COR-L47 (cell line): ENCODE measurements around the gene ARHGAP8.
"Not testable (repeated sequence)": the region's sequence is repeated elsewhere in the genome, so short reads cannot be mapped to it uniquely, and the experiment has no call there.

Experiments used
- DNase-seq: peaks from one replicate; lab custom pipeline; 2025; lab: John Stamatoyannopoulos, UW

The ARHGAP8 gene

DNA sequence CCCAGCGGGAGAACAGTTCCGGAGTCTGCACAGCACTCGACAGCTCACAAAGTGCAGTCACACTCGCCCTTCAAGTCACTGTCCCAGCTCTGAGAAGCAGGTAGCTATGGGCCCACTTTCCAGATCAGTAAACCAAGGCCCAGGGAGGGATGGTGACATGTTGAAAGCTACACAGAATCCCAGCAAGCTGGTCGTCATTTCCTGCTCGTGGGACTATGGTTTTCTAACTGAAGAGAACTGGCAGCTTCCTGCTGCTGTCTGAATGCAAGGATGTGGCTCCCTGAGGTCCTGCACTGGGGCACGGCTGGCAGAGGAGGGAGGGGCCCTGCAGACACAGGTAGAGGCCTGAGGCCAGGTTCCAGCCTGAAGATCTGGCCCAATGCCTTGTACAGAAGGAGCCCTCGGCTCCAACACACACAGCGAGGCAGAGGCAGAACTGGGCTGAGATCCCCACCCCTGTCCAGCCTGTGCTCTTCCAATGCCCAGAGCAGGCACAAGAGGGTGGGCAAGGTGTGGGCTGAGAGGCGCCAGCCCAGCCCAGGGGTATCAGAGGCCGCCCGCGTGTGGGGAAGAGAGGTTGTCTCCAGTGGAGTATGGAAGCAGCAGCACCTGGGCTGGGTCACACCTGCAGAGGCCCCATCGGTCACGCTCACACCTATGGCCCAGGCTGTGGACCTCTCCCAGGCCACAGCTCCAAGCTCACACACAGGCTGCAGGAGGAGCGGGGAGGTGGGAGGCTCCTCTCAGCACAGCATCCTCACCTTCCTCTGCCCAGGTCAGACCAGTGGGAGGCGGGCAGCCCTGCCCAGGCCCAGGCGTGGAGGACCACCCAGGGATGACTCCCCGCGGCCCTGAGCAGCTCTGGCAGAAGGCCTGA lies 138.3 kb downstream of the ARHGAP8 start:
- no peak for DNase-seq

DNA sequence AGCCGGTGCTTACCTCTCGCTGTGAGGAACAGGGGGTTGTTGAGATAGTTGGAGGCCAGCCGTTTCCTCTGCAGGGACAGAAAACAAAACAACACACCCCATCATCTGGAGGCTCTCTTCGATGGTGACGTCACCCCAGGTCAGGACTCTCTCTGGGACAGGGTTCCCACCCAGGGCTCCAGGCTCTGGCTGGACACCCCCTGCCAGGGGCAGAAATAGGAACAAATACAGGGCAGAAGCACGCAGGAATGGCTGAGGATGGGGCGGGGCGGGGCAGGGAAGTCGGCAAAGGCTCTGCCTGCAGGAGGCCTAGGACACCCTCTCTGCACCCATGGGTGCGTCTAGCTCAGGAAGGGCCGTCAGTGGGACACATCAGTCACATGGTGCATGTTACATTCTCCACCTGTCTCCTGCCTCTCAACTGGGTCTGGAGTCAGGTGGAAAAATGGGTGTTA lies 138.9 kb downstream of the ARHGAP8 start:
- DNase-seq, result no peak

DNA sequence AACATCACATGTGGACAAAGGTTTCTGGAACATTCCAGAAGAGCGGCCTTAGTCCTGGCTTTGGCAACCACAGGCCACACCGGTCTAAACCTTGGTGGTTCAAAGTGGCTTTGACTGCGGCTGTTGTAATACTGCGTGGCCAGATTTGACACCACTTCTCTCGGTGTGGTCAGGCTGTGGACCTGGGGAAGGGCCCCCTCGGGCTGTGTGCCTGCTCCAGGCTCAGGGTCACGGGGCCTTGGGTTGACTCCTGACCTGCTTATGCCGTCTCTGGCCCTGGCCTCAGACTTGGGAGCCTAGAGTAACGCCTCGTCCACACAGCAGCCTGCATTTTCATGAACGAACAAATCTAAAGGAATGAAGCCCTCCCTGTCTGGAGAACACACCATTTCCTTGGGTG lies 139.4 kb downstream of the ARHGAP8 start:
- no peak for DNase-seq

DNA sequence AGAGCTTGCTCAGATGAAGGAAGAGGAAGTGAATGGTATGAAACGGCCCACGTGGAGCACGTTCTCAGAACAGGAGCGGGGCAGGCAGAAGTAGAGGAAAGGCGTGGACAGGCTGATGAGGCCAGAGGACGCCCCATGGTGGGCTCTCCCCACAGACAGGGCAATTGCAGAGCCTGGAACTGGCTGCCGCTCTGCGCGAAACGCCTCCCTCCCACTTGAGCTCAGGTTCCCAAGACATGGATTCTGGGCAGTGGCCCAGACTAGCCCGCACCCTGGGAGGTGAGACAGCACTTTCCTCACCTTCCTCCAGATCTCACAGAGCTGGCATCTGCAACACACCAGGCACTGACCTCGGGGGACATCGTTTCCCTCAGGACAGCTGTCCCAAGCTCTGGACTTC lies 139.9 kb downstream of the ARHGAP8 start:
- no peak for DNase-seq

DNA sequence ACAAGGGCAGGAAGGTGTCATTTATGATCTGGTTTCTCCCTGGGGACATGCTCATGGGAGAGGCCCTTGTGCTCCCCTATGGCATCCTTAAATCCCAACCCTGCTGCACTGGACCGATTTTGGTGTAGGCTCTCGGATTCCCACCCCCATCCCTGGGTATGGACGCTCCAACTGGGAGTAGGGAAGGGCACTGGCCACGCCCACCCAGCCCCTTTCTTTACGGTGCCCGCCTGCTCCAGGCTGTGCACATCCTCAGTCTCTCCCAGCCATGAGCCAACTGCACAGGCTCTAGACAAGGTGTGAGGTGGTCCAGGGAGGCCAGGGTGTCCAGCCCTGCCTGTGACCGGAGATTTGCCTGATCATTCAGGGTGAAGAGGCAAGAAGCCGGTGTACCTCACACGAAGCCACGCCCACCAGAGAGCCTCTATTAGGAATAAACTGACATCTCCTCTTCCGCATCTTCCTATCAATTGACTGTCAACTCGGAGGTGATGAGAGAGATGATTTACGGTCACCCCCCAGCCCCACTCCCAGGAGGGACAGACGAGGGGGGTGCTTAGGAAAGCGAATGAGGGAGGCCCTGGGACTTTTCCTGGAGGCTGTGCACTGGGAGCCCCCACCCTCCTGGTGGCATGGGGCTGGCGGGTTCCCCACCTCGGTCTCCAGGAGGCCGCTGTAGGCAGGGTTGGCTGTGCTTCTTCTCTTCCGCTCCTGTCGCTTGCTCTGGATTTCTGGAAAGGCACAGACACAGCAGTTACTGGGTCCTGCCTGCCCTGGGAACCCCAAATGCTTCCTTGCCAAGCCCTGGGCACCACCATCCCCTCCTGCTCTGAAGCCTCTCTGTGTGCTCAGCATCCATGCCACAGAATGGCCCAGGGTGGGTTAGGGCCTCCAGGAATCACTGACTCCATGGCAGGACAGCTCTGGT lies 140.7 kb downstream of the ARHGAP8 start:
- no peak for DNase-seq

DNA sequence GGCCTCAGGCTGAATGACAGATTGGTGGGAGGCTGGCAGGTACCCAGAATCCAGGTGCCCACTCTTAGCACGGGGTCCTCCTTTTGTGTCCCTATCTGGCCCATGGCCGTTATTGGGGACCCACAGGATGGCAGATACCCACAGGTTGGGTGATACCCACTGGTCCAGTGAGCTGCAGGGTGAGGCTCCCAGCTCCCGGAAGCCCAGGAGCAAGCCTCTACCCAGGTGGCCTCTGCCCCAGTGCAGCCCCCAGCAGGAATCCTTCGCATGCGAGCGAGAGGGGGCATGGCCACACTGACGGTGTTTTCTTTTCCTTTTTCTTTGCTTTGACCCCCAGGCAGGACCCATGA lies 141.3 kb downstream of the ARHGAP8 start:
- no peak for DNase-seq

DNA sequence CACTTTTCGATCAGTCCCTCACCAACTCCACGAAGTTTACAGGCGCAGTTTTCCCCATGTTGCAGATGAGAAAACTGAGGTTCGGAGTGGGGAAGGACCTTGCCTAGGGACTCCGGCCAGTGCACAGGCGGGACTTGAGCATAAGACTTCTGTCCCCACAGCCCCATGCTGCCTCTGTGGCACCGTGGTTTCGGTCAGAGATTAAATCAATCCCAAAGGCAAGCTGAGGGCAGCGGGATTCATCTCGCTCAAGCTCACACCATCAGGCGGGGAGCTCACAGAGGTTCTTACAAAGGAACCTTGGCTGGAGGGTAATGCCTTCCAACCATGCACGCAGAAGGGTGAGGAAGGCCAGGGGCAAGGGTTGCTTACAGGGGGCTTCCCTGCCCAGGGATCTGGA lies 141.9 kb downstream of the ARHGAP8 start:
- DNase-seq, result no peak

DNA sequence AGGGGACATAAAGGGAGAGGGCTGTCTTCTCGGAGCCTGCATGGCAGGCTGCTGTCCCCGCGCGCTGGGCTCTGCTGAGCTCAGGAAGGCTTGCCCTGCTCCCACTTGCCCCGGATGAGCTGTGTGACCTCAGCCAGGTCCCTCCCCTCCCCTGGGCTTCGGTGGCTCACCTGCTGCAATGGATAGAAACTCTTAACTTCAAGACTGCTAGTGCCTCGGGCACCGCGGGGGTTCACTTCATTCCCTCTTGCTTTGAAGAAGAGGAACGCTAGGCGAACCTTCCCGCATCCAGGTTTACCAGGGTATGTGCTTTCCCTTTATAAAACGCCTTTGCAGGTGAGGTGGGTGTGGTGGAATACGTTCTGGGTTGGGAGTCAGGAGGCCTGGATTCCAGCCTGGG lies 142.4 kb downstream of the ARHGAP8 start:
- no peak for DNase-seq

DNA sequence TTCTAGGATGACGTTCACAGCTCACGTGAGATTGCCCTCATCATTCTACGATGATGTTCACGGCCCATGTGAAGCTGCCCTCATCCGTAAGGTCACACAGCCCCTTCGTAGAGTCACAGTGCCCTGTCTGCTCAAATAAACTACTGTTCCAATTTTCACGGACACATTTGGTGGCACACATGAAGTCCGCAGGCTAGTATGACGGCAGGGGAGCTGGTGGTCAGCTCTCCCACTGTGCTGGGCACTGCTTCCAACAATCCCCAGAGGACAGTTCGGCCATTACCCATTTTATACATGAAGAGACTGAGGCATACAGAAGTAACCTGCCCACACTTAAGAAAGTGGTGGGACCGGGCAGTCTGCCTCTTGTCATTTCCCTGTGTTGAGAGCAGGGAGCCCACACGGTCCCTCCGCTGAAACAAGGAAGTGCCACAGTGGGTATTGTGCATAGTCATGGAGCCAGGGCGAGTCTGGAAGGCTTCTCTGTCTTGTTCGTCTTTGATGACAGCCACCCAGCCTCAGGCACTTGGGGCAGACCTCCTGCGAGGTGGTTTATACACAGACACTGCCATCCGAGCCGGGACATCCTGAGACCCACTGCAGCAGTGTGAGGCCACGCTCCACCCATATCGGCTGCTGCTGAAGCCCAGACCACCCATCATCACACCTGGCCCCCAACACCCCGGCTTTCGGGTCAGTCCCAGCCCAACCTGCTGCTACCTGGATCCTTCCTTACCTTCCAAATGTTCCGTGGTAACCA lies 143.1 kb downstream of the ARHGAP8 start:
- no peak for DNase-seq

DNA sequence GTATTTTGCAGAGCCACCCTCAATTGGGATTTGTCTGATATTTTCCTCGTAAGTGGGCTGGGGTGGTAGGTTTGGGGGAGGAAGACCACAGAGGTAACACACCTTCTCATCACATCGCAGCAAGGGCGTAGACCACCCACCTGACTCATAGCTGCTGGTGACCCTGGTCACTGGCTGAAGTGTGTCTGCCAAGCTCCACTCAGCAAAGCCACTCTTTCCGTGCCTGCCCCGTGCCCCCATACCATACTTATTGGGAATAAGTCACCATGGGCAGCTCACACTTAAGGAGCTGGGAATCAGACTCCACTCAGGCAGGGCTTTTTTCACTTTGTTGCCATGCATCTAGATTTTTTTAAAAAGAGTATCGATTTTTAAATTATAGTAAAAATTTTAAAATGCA lies 145.9 kb downstream of the ARHGAP8 start:
- DNase-seq, result no peak

DNA sequence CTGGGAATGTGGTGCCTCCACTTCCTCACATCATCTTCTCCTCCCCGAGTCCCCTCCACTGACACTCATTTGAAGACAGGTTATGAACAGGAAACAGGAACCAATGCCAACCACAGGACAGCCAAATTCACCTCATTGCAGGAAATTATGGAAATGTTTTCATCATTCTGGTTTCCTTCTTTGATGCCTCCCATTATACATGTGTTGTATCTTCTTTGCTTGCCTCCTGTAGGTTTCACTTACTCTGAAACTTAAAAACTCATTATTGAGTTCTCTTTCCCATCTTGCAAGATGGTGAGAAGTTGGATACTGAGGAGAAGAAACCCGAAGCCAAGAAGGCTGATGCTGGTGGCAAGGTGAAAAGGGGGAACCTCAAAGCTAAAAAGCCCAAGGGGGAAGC lies 148.9 kb downstream of the ARHGAP8 start:
- no peak for DNase-seq

DNA sequence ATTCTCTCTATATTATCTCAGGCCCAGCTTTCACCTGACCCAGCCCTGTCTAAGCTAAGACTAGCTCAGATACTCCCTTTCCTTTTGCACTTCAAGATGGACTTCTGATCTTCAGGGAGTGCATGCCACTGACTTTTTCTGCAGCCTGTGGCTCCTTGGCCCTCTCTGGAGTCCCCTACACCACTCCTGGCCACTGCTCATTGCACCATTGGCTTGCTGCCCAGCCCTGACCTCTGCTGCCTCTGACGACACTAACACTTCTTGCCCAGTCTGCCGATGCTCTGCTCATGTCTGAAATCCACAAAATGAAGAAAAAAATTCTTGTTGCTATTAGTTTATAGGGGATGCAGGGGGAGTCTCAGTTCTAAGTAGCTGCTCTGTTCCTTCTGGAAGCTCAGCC lies 150.8 kb downstream of the ARHGAP8 start:
- not testable (repeated sequence) for DNase-seq

DNA sequence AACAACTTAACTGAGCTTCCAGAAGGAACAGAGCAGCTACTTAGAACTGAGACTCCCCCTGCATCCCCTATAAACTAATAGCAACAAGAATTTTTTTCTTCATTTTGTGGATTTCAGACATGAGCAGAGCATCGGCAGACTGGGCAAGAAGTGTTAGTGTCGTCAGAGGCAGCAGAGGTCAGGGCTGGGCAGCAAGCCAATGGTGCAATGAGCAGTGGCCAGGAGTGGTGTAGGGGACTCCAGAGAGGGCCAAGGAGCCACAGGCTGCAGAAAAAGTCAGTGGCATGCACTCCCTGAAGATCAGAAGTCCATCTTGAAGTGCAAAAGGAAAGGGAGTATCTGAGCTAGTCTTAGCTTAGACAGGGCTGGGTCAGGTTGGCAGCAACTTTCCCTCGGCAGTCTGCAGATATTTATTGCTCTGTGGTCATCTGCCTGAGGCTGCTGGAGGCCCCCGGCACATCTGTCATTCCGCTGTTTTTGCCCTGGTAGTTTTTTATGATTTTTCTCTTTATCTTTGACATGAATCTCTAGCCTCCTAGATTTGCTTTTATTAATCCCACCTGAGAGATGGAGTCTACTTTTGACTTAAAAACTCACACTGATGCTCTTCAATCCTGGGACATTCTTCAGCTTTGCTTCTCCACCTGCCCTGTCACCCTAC lies 152.2 kb downstream of the ARHGAP8 start:
- DNase-seq, result not testable (repeated sequence)

DNA sequence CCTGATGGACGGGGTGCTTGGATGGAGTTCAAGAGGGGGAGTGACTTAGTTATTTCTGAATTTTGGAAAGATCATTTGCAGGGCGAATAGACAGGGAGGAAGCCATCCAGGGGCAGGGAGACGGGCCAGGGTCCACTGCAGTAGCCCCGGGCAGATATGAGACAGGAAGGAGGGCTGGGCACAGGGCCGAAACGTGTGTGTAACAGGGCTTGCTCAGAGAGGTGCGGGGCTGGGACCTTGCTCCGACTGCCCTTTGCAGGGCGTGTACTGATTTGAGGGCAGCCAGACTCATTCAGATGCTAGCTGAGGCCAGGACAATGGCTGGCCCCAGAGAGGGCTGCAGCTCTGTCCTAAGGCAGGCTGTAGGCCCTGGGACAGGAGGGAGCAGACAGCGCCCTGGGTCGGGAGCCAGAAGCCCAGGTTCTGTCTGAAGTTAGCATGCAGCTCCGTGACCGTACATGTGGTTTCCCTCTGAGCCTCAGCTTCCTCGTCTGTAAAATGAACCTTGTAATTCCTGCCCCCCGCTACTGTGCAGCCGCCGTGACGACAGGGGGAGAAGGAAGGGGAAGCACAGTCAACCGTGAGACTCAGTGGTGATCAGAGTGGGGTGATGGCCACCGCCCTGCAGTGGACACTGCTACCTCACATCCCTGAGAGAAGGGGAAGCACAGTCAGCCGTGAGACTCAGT lies 154.0 kb downstream of the ARHGAP8 start:
- DNase-seq, result no peak

DNA sequence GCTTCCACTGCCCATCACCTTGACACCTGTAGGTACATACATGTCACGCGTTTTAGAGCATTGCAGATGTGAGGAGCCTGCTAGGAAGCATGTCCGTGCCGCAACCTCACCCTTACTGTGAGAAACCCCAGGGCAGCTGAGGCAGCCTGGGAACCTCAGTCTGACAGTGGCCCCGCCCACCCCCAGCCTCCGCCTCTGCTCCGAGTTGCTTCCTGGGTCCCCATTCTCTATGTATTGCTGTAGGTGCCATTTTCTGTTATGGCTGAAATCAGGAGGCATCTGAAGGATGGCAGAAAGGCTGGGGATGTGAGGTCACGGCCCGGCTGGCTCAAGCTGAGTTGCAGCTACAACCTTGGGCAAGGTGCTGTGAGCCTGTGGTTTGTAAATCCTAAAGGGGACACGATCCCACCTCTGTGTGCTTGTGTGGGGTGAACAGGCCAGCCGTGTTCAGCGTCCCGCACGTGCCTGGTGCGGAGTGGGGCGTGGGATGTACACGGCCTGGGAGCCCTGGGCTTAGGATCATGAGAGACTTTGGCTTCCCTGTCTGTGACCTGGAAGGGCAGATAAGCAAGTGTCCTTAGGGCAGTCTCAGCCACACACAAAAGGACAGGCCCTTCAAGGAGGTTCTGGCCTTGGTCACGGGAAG lies 154.7 kb downstream of the ARHGAP8 start:
- DNase-seq, result no peak

DNA sequence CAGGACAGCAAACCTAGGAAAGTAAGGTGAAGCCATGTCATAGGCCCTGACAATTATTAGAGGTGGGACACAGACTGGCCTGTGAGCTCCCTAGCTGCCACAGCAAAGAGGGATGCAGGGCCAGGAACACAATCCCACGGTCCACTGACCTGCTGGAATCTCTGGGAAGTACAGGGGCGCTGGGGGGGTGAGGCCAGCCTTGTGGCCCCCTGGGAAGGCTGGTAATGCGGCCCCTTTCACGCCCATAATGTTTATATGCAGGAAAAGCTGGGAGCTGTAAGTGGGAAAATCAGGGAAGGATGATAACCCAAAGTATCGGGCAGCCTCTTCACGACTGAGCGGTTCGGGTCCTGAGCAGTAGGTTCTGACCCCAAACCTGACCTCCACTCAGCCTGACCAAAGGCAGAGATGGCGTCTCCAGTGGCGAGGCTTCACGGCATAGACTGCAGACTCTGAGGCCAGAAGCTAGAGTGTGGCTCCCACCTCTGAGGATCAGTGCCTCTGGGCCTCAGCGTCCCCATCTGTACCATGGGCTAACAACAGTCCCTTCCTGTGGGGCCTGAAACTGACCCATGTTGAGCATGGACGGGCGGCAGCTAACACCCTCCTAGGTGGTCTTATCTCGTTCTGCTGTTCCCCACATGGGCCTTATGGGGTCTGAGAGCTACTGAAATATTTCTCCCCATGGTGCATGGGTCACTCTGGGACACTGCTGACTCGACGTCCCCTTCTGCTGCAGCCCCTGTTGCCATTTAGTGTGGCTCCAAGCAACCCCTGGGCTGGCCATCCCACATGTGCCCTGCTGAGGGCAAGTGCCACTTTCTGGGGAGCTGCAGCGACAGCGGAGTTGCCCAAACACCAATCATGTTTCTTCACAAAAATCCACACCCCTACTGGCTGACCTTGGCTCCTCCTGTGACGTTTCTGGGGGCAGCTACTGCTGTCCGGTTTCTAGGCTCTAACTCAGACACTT lies 155.7 kb downstream of the ARHGAP8 start:
- no peak for DNase-seq

DNA sequence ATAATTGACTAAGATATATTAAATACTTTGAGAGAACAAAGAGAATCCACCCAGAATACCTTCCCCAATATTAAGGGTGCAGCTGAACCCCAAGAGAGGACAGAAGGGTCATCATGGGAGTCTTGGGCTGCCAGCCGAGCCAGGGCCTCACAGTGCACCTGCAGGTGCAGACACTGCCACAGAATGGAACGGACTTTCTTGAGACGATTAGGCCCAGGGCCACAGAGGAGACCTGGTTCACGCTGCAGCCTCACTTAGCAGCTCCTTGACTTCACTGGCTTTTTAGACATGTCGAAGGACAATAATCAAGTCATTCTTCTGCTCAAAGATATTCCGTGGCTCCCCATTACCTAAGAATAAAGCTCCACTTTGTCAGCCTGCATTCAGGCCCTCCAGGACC lies 156.9 kb downstream of the ARHGAP8 start:
- DNase-seq, result no peak
